K562 (cell line): Measurements from ENCODE around the gene KHSRP. TPM values are rescaled to one million over a fixed set of nuclear protein-coding genes. Genes with fewer than 3 reads are reported as not detected.

ENCODE experiments used
- ATF4 ChIP-seq: fragments of 450-650 bp; formaldehyde crosslinking; IDR thresholded peaks from 2 replicates; pipeline ENCODE4 v1.4.0; 2022; ENCODE audit warnings: mild to moderate bottlenecking, moderate library complexity
- EGR1 ChIP-seq: fragments of 450-650 bp; conservative IDR thresholded peaks from 2 replicates; pipeline ENCODE4 v1.6.1; 2017; ENCODE audit warnings: mild to moderate bottlenecking
- ETS1 ChIP-seq: conservative IDR thresholded peaks from 2 replicates; pipeline ENCODE4 v1.6.1; 2011; ENCODE audit warnings: low read depth, mild to moderate bottlenecking, low read length; ENCODE audit not compliant: control insufficient read depth
- GATA2 ChIP-seq: sonication (generic); formaldehyde crosslinking; IDR thresholded peaks from 2 replicates; pipeline ENCODE4 v1.4.0; 2020; ENCODE audit warnings: mild to moderate bottlenecking, missing genetic modification reagents
- HBP1 ChIP-seq: fragments of 450-650 bp; formaldehyde crosslinking; IDR thresholded peaks from 2 replicates; pipeline ENCODE4 v1.4.0; 2022; ENCODE audit warnings: missing genetic modification characterization
- HNRNPL ChIP-seq: fragments of 200-400 bp; formaldehyde crosslinking; IDR thresholded peaks from 2 replicates; pipeline ENCODE4 v1.6.1; 2017; ENCODE audit warnings: low read depth, mild to moderate bottlenecking, low read length
- JUND ChIP-seq, 2 experiments: IDR thresholded peaks; 2 replicates in 1 of 2; 3 replicates in 1 of 2; pipeline ENCODE4 v1.6.1; 2011; ENCODE audit warnings: borderline replicate concordance in 2 of 2, low read depth in 2 of 2, low read length in 2 of 2, improper control_type of control experiment in 1 of 2, missing biosample characterization in 1 of 2, missing genetic modification characterization in 1 of 2, missing genetic modification reagents in 1 of 2
- MED1 ChIP-seq: sonication (generic); formaldehyde crosslinking; IDR thresholded peaks from 2 replicates; pipeline ENCODE4 v1.8.1; 2023; ENCODE audit warnings: missing genetic modification reagents, borderline replicate concordance
- MLLT1 ChIP-seq, 2 experiments: fragments of 450-650 bp; IDR thresholded peaks; 2 replicates each; pipeline ENCODE4 v1.6.1; 2016
- MYNN ChIP-seq, 2 experiments: sonication (generic); formaldehyde crosslinking in 1 of 2; IDR thresholded peaks; 2 replicates each; pipeline versions ENCODE4 v1.5.0 to v1.6.1; 2016 to 2020; ENCODE audit warnings: antibody characterized with exemption in 1 of 2, missing genetic modification reagents in 1 of 2
- NFIC ChIP-seq: fragments of 450-650 bp; IDR thresholded peaks from 2 replicates; pipeline ENCODE4 v1.6.1; 2017; ENCODE audit warnings: mild to moderate bottlenecking, inconsistent platforms
- NR4A1 ChIP-seq, 2 experiments: fragments of 250-450 bp in 1 of 2; fragments of 450-650 bp in 1 of 2; sonication (Bioruptor Pico) in 1 of 2; IDR thresholded peaks; 2 replicates each; pipeline versions ENCODE4 v1.4.0 to v1.6.1; 2016 to 2020; ENCODE audit warnings: mild to moderate bottlenecking in 2 of 2, missing compliant biosample characterization in 1 of 2, missing genetic modification characterization in 1 of 2, moderate library complexity in 1 of 2
- OTX1 ChIP-seq: fragments of 450-650 bp; formaldehyde crosslinking; IDR thresholded peaks from 2 replicates; pipeline ENCODE4 v1.4.0; 2022; ENCODE audit warnings: mild to moderate bottlenecking
- POLR2G ChIP-seq: fragments of 200-400 bp; formaldehyde crosslinking; IDR thresholded peaks from 2 replicates; pipeline ENCODE4 v1.6.1; 2017; ENCODE audit warnings: low read depth, mild to moderate bottlenecking, antibody characterized with exemption, low read length, moderate library complexity
- TBP ChIP-seq: optimal IDR thresholded peaks from 2 replicates; pipeline ENCODE3; 2011; ENCODE audit warnings: low read depth, low read length, improper control_type of control experiment
- ZKSCAN3 ChIP-seq: fragments of 250-450 bp; sonication (Bioruptor Pico); IDR thresholded peaks from 2 replicates; pipeline ENCODE4 v1.4.0; 2020
- ZNF133 ChIP-seq: fragments of 250-450 bp; sonication (Bioruptor Pico); IDR thresholded peaks from 2 replicates; pipeline ENCODE4 v1.4.0; 2020; ENCODE audit warnings: mild to moderate bottlenecking
- ZNF347 ChIP-seq: fragments of 450-650 bp; formaldehyde crosslinking; IDR thresholded peaks from 2 replicates; pipeline ENCODE4 v1.4.0; 2020; ENCODE audit warnings: low read depth, mild to moderate bottlenecking, moderate library complexity
- ZNF444 ChIP-seq: fragments of 250-450 bp; sonication (Bioruptor Pico); IDR thresholded peaks from 2 replicates; pipeline ENCODE4 v1.4.0; 2020; ENCODE audit warnings: mild to moderate bottlenecking, moderate library complexity
- ZNF696 ChIP-seq: fragments of 250-450 bp; sonication (Bioruptor Pico); conservative IDR thresholded peaks from 2 replicates; pipeline ENCODE4 v1.4.0; 2020; ENCODE audit warnings: mild to moderate bottlenecking, moderate library complexity
- ZNF778 ChIP-seq: fragments of 450-650 bp; formaldehyde crosslinking; IDR thresholded peaks from 2 replicates; pipeline ENCODE4 v1.4.0; 2020; ENCODE audit warnings: mild to moderate bottlenecking, moderate library complexity
- polyA plus RNA-seq, 8 experiments: library from polyadenylated mRNA; depleted of rRNA in 4 of 8; stranded (reverse) in 5 of 8; unstranded in 3 of 8; fragments of >200 nt; fragmentation: Nextera tagmentation in 2 of 8; fragmentation: Illumina TruSeq in 1 of 8; extraction: Ambion mirVana in 2 of 8; extraction: Trizol in 1 of 8; gene quantifications; 2 replicates each; pipeline versions ENCODE4 v1.2.1 to v1.2.3, GENCODE V29; 2011 to 2014; ENCODE audit warnings: inconsistent platforms in 1 of 8, missing spikeins in 1 of 8
- total RNA-seq, 7 experiments: library from RNA; depleted of rRNA in 6 of 7; stranded (reverse); fragments of >200 nt in 6 of 7; fragmentation: Illumina TruSeq in 2 of 7; extraction: Trizol in 2 of 7; gene quantifications; 2 replicates each; pipeline versions ENCODE4 v1.2.1 to v1.2.3, GENCODE V29; 2011 to 2021; ENCODE audit warnings: low replicate concordance in 1 of 7

Gene KHSRP
- total and polyA plus RNA-seq, 9 of the 15 experiments (the other 6 are each of a cell fraction or from before 2014, with no cell fraction given), result 4.2 to 564 (median 139) TPM

- no peak for TF ChIP-seq MLLT1 (IDR thresholded peaks at IDR 0.05)
- TF ChIP-seq OTX1 (CRISPR knock-in tag), result 0 out of 2 replicates have a peak, but pooled peaks have one; percentile 61
- peak; percentile 67 for TF ChIP-seq EGR1
- 0 out of 2 replicates have a peak, but pooled peaks have one; percentile 15 for TF ChIP-seq JUND (IDR thresholded peaks at IDR 0.05; ENCODE audit: borderline replicate concordance, low read depth, low read length)
- no peak for TF ChIP-seq JUND (tag; IDR thresholded peaks at IDR 0.05; ENCODE audit: borderline replicate concordance, low read depth, low read length)
- 0 out of 2 replicates have a peak, but pooled peaks have one; percentile 62 for TF ChIP-seq ZNF133 (CRISPR knock-in tag)
- no peak for TF ChIP-seq HNRNPL
- TF ChIP-seq ZNF696 (CRISPR knock-in tag), result no peak
- no peak for TF ChIP-seq ZKSCAN3 (CRISPR knock-in tag)
- TF ChIP-seq HBP1 (CRISPR knock-in tag), result 0 out of 2 replicates have a peak, but pooled peaks have one; percentile 10
- no peak for TF ChIP-seq ETS1
- no peak for TF ChIP-seq ZNF347 (CRISPR knock-in tag)
- no peak for TF ChIP-seq ATF4
- TF ChIP-seq TBP, result no peak
- peak; percentile 80 for TF ChIP-seq POLR2G
- TF ChIP-seq NFIC, result 0 out of 2 replicates have a peak, but pooled peaks have one; percentile 6
- TF ChIP-seq MED1 (CRISPR knock-in tag), result no peak
- no peak for TF ChIP-seq GATA2 (CRISPR knock-in tag)
- TF ChIP-seq MYNN (IDR thresholded peaks at IDR 0.05), result no peak
- no peak for TF ChIP-seq MYNN (CRISPR knock-in tag; IDR thresholded peaks at IDR 0.05)
- no peak for TF ChIP-seq ZNF444
- TF ChIP-seq ZNF778, result no peak
- no peak for TF ChIP-seq NR4A1 (CRISPR knock-in tag; IDR thresholded peaks at IDR 0.05)
- TF ChIP-seq NR4A1 (tag; IDR thresholded peaks at IDR 0.05), result no peak
Measured at GRCh38 chr19:6459262-6460098, 34.9 kb upstream of the KHSRP start, which contains the start of gene SLC25A23 (continued).
